Sciatic nerve (tissue), 2 donors: ENCODE data around the gene PRKCZ. TPM values are rescaled to one million over a fixed set of nuclear protein-coding genes. Genes with fewer than 3 reads are reported as not detected.

Experiments used
- ATAC-seq: fragments of 200-7000 bp; cut with Tn5 transposase; one replicate; pipeline ENCODE4 v1.9.1; 2020; ENCODE audit warnings: mild to moderate bottlenecking, moderate library complexity
- DNase-seq: peaks from one replicate; pipeline ENCODE4 v3.0.0-alpha.2; 2020; ENCODE audit warnings: low spot score
- intact Hi-C: fragments of 100-400 bp; cut with DNase I; formaldehyde crosslinking; loops from one replicate; pipeline ENCODE4 v1.14.2; 2022
- total RNA-seq: library from RNA; stranded (reverse); fragmentation: NEBNext Ultra II Directional; extraction: Animal tissue kit (Norgen Biotek cat#: 25700); gene quantifications from one replicate; pipeline ENCODE4 v1.2.1, GENCODE V29; 2021
- donor health status: DM: no; HTN: no; CAD: no.
- donor health status: DM: no; HTN: no; CAD: no.

The PRKCZ gene
- total RNA-seq, 1 donor from 2014 or later = 3.5 TPM

DNA sequence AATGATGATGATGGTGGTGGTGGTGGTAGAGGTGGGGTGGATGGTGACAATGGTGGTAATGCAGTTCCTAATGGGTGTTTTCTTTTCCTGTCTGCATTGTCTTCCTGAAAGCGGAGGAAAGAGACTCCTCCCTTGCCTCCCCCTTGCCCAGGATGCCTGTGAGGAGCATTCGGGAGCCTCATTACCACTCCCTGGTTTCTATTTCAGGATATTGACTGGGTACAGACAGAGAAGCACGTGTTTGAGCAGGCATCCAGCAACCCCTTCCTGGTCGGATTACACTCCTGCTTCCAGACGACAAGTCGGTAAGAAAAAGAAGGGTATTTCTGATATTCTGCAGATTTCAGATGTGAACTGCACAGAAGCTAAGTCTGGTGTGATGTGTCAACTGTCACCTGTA lies 105.6 kb downstream of the PRKCZ start:
- intact Hi-C loops = no loop called here
- no peak for ATAC-seq

GRCh38 chr1:2156866-2157265 lies 106.7 kb downstream of the PRKCZ start:
- DNase-seq (no peak), ATAC-seq (no peak)
- intact Hi-C loops = no loop called here

More for the DNA sequence above, 105.6 kb downstream of the PRKCZ start:
- no peak for DNase-seq

GRCh38 chr1:2157856-2158255 lies 107.6 kb downstream of the PRKCZ start:
- DNase-seq = no peak
- intact Hi-C loops = no loop called here
- ATAC-seq = no peak

DNA sequence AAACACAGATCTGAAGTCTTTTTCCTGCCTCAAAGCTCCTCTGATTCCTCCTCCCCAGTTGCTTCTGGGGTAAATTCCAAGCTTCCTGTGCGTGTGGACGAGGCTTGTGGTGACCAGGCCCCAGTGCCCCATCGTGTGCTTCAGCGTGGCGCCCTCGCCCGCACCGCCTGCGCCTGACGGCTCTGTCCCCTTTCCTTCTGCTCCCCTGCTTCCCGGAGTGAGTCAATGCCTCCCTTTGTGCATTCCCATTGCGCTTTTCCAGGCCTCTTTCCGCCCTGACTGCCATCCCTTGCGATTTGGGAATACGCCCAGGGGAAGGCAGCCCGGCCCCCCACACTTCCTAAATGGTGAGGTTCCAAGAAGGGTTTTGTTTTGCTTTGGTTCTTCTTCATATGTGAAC lies 108.1 kb downstream of the PRKCZ start:
- DNase-seq (no peak), ATAC-seq (no peak)
- intact Hi-C loops = no loop called here

GRCh38 chr1:2159124-2159523 lies 108.9 kb downstream of the PRKCZ start:
- DNase-seq (no peak), ATAC-seq (no peak)
- intact Hi-C loops = no loop called here

DNA sequence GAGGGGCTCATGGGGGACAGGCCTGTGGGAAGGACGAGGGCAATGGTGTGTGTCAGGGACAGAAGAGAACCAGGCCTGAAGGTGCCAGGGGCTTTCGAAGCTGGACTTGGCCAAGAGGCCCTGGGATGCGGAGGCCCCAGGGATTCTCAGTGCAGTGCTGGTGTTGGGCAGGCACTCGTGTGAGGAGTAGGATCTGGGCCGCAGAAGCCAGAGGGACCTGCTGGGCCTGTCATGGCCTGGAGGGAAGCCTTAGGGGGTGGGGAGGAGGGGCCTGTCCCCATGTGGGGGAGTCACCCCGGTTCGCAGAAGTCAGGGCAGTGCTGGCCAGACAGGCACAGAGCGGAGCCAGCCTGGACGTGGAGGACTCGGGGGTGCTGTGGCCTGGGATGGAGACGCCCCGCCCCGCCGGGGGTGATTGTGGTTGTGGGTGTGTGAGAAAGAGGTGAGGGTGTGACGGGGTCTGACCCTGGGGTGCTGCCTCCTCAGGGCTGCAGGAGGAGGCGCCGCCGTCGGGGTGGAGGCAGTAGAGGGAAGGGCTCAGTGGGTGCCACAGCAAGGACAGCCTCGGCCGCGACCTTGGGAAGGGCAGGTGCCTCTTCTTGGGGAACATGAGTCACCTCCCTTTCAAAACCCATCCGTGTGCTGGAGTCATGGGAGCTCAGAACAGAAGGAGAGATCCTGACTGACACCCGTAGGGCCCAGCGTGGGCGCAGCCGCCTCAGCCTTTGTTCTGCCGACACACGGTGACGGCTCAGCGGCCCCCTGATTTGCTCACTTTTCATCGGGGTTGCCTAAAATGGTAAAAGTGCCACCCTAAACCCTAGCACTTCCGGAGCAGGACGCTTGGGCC lies 110.5 kb downstream of the PRKCZ start:
- intact Hi-C loops = no loop called here
- ATAC-seq (no peak), DNase-seq (no peak)

DNA sequence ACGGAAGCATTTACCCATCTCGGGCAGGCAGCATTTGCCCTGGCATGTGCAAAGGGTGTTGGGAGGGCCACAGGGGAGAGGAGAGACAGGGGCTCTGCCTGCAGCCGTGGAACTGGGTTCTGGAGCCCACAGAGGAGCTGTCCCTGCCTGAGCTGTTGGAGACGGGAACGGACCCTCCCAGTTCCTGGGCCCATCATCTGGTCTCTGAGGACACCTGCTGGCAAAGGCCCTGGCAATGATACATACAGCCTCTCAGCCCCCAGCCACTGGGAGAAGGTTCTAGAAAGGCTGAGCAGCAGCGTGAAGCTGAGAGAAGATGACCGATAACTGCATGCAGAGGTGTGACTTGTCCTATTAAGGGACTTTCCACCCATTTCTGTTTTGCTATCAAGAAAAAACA lies 113.0 kb downstream of the PRKCZ start:
- intact Hi-C loops = no loop called here
- ATAC-seq = no peak
- DNase-seq = no peak

GRCh38 chr1:2165646-2166045 lies 115.4 kb downstream of the PRKCZ start:
- ATAC-seq = no peak
- intact Hi-C loops = no loop called here
- DNase-seq = no peak

GRCh38 chr1:2166254-2166653 lies 116.0 kb downstream of the PRKCZ start:
- DNase-seq (no peak), ATAC-seq (no peak)
- intact Hi-C loops = no loop called here

DNA sequence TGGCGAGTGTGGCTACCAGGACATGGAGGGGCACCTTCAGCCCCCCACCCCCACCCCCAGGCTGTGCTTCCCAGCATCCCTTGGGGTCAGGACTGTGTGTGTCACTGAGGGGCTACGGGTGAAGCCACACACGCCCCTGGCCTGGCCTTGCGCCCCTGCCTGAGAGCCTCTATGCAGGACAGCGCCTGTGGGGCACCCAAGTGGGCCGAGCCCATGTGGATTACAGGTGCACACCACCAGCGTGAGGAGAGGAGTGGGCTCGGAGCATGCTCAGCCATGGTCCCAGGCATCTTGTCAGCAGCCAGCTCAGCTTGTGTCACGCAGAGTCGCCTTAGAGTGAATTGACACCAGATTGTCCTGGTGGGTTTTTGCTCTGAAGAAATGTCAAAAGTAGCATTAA lies 116.5 kb downstream of the PRKCZ start:
- no peak for ATAC-seq
- intact Hi-C loops = no loop called here
- DNase-seq = no peak

DNA sequence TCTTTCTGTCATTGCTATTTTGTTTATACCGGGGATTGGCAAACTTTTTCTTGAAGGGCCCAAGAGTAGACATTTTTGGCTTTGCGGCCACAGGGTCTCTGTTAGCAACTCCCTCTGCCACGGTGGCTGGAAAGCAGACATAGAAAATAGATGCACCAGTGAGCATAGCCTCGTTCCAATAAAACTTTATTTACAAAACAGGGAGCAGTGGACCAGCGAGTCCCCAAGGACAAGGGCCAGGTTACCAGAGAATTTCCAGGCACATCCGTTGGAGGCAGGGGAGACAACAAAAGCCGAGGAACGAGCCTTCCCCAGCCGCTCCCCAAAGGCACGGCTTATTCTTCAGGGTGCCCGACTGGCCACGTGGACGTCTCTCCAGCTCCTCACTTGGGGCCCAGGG lies 117.9 kb downstream of the PRKCZ start:
- no peak for DNase-seq
- intact Hi-C loops = no loop called here
- no peak for ATAC-seq

DNA sequence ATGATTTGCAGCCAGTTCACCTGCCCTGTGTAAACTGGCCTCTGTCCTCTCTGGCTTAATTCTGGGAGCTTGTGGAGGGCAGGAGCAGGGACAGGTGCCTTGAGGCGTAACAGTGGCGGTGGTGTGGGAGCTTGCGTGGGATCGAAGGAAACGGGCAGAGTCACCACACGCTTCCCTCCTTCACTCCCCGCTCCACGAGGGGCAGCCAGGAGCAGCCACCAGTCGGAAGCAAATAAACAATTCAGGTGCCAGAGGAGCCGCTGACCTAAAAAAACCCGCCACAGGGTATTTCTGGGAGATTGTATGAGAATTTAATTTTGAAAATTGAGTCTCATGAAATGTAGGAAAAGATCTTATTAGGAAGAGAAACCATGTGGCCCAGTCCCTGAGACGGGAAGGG lies 118.3 kb downstream of the PRKCZ start:
- intact Hi-C loops = no loop called here
- ATAC-seq = no peak
- DNase-seq = no peak

DNA sequence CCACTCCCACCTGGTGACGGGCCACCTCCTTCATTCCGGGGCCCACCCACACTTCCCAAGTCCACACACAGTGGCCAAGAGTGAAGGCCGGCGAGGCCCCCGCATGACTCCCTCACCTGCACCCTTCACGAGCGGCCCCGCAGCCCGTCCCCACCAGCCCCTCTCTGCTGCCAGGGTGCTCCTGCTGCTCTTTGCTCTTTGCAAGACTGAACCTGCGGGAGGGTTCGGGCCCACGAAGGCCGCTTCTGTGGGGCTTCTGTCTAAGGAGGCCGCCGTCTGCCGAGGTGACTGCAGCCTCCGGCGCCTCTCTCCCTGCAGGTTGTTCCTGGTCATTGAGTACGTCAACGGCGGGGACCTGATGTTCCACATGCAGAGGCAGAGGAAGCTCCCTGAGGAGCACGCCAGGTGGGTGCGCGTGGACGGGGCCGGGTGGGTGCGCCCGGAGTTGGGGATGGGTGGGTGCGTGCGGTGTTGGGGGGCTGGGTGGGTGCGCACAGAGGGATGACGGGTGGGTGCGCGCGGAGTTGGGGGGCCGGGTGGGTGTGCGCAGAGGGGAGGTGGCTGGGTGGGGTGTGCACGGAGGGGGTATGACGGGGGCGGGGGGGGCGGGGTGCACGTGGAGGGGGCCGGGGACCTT lies 119.1 kb downstream of the PRKCZ start:
- DNase-seq = no peak
- intact Hi-C loops = no loop called here
- no peak for ATAC-seq

- DNase-seq (no peak), ATAC-seq (no peak)
- intact Hi-C loops = no loop called here
These were observed 120.0 kb downstream of the PRKCZ start for GRCh38 chr1:2170211-2170610.

GRCh38 chr1:2172012-2172411 lies 121.8 kb downstream of the PRKCZ start:
- intact Hi-C loops = no loop called here
- ATAC-seq = no peak
- DNase-seq = no peak

DNA sequence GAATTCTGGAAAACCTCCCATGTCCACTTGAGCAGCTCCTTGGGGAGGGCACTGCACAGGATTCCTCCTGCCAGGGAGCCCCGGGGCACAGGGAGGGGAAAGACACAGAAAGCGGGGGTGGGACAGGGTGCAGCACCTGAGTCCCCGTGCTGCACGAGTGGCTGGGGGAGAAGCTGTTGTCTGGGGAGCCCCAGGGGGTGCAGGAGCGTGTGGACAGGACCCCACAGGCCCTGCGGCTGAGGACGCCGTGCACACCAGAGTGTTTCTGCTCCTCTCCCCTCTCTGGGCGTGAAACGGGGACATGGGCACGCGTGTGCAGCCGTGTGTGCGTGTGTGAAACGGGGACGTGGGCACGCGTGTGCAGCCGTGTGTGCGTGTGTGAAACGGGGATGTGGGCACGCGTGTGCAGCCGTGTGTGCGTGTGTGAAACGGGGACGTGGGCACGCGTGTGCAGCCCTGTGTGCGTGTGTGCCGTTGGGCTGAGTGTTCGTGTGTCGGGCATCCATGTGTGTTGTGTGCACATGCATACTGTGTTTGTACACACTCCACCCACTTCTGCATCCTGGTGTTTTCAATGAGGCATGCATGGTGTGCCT lies 122.4 kb downstream of the PRKCZ start:
- DNase-seq (no peak), ATAC-seq (no peak)
- intact Hi-C loops = no loop called here

DNA sequence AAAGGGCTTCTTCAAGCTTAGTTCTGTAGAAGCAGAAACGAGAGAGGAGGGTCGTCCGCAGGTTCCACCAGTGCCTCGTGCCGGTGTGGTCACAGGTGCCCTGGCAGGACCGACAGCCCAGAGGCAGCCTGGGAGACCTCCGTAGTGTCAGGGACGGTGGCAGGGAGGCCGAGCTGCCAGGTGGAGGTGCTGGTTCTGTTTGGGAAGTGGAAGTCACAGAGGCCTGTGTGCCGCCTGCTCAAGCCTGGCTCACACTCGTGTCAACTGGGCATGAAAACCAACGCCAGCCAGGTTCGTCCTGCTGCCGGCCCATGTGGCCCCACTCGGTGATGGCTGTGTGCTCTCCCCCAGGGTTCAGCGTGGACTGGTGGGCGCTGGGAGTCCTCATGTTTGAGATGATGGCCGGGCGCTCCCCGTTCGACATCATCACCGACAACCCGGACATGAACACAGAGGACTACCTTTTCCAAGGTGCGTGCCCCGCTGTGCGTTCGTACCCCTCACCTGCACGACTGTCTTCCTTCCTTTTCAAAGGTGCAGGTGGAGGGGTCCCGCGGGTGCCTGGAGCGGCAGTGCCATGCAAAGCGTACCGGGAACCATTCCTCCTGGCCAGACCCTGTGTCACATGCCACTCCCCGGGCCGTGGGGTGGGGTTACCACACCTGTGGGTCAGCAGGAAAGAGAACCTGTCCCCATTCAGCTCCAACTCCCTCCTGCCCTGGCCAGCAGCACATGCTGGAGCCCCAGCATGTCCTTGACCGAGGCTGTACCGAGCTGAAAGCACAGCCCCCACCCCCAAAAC lies 123.5 kb downstream of the PRKCZ start:
- intact Hi-C loops = no loop called here

GRCh38 chr1:2174348-2175054 lies 124.3 kb downstream of the PRKCZ start:
- DNase-seq = peak; percentile 81
- ATAC-seq = peak; percentile 78
- intact Hi-C loops = no loop called here

More for the DNA sequence above, 123.5 kb downstream of the PRKCZ start:
- no peak for ATAC-seq
- DNase-seq = no peak

GRCh38 chr1:2175055-2175414 lies 124.8 kb downstream of the PRKCZ start:
- intact Hi-C loops = no loop called here
- DNase-seq (no peak), ATAC-seq (peak; percentile 7)
